Smooth muscle cell (in vitro differentiated cells): Measurements from ENCODE around the gene CLK1. TPM values are rescaled to one million over a fixed set of nuclear protein-coding genes. Genes with fewer than 3 reads are reported as not detected.

Experiments used
- DNase-seq: peaks from one replicate; lab custom pipeline; 2025; ENCODE audit not compliant: unreplicated experiment; lab: John Stamatoyannopoulos, UW
- H2AFZ ChIP-seq: fragments of 200-600 bp; sonication (generic); 2 replicates; pipeline ENCODE4 v1.6.0; 2016; ENCODE audit warnings: antibody characterized with exemption, low read depth, mild to moderate bottlenecking
- H3F3A ChIP-seq: fragments of 200-600 bp; sonication (generic); 2 replicates; pipeline ENCODE4 v1.6.0; 2017; ENCODE audit warnings: antibody characterized with exemption, low read depth
- H3K27ac ChIP-seq: fragments of 200-600 bp; sonication (generic); 2 replicates; pipeline ENCODE4 v1.5.1; 2016; ENCODE audit warnings: low read depth, mild to moderate bottlenecking
- H3K27me3 ChIP-seq: fragments of 200-600 bp; sonication (generic); 2 replicates; pipeline ENCODE4 v1.6.1; 2016; ENCODE audit warnings: low read depth, mild to moderate bottlenecking
- H3K36me3 ChIP-seq: fragments of 200-600 bp; sonication (generic); 2 replicates; pipeline ENCODE4 v1.5.1; 2016; ENCODE audit warnings: low read depth
- H3K4me1 ChIP-seq: fragments of 200-600 bp; sonication (generic); 2 replicates; pipeline ENCODE4 v1.5.1; 2016; ENCODE audit warnings: low read depth
- H3K4me2 ChIP-seq: fragments of 200-600 bp; sonication (generic); 2 replicates; pipeline ENCODE4 v1.6.0; 2016; ENCODE audit warnings: mild to moderate bottlenecking
- H3K4me3 ChIP-seq: fragments of 200-600 bp; sonication (generic); 2 replicates; pipeline ENCODE4 v1.5.1; 2016; ENCODE audit warnings: mild to moderate bottlenecking
- H3K79me2 ChIP-seq: fragments of 200-600 bp; sonication (generic); 2 replicates; pipeline ENCODE4 v1.6.0; 2016; ENCODE audit warnings: low read depth, mild to moderate bottlenecking
- H3K9ac ChIP-seq: fragments of 200-600 bp; sonication (generic); 2 replicates; pipeline ENCODE4 v1.6.0; 2016; ENCODE audit warnings: low read depth
- H3K9me3 ChIP-seq: fragments of 200-600 bp; sonication (generic); replicated peaks from 2 replicates; pipeline ENCODE4 v1.5.1; 2016; ENCODE audit warnings: low read depth
- H4K20me1 ChIP-seq: fragments of 200-600 bp; sonication (generic); 2 replicates; pipeline ENCODE4 v1.6.0; 2016; ENCODE audit warnings: low read depth
- WGBS: methylation state at CpG from one replicate; pipeline ENCODE4 v1.1.7; 2016; ENCODE audit warnings: low lambda C conversion rate; 5-methylcytosine and 5-hydroxymethylcytosine counted together
- polyA plus RNA-seq: library from polyadenylated mRNA; unstranded; fragments of >200 nt; fragmentation: Nextera tagmentation; extraction: Ambion mirVana; gene quantifications from 2 replicates; pipeline ENCODE4 v1.2.1, GENCODE V29; 2016
- total RNA-seq: library from RNA; depleted of rRNA; stranded (reverse); fragments of >200 nt; gene quantifications from 2 replicates; pipeline ENCODE4 v1.2.3, GENCODE V29; 2014
- TF ChIP-seq, protein P1 (sequence below): fragments of 200-600 bp; sonication (generic); IDR thresholded peaks from 2 replicates; pipeline ENCODE4 v1.5.1; 2017; ENCODE audit warnings: borderline replicate concordance, mild to moderate bottlenecking, antibody characterized with exemption; ENCODE audit not compliant: insufficient read depth, poor library complexity, severe bottlenecking

The CLK1 gene
- total and polyA plus RNA-seq, 2 experiments from 2014 or later: 25.7 to 87.8 TPM

DNA sequence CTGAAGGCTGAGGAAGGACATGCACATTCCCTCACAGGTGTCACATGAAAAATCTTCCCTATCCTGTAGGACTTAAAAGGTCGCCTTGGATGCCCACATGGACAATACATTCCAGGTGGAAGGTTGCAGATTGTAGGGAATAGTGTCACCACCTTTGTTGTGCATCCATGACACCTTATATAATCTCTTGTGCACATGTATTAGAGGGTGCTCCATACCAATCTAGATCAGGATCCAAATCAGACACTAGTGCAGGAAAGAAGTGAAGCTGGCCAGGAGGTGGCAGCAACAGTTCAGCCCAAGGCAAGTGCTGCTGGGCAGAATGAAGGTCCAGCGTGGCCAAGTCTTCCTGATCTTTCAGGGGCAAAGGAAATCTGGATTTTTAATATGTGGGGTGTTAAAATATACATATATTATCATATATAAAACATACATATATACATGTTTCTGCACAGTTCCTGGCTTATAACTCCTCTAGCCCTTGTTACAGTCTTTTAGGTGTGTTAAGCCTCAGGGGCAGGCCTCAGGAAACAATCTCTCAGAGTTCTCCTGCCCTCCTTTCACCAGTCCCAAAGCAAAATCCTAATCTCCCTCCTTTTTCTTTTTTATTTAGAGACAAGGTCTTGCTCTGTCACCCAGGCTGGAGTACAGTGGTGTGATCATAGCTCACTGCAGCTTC is 41.3 kb upstream of the CLK1 start:
- Histone ChIP-seq H3K4me1 (no peaks in the 10 kb centered on the region), H3K27ac (no peak overlapping the region), H4K20me1 (no peaks in the 10 kb centered on the region), H2AFZ (no peak overlapping the region), H3K4me3 (no peak overlapping the region), H3K9me3 (no peaks in the 10 kb centered on the region), H3F3A (no peaks in the 10 kb centered on the region), H3K36me3 (peaks cover 7% of the 10 kb centered on the region), H3K4me2 (no peak overlapping the region), H3K79me2 (no peaks in the 10 kb centered on the region), H3K9ac (no peak overlapping the region), H3K27me3 (no peaks in the 10 kb centered on the region)
- no peak for DNase-seq
- 66% methylated on average over 2 of the region's 2 CpGs for WGBS
- TF ChIP-seq, protein P1, sequence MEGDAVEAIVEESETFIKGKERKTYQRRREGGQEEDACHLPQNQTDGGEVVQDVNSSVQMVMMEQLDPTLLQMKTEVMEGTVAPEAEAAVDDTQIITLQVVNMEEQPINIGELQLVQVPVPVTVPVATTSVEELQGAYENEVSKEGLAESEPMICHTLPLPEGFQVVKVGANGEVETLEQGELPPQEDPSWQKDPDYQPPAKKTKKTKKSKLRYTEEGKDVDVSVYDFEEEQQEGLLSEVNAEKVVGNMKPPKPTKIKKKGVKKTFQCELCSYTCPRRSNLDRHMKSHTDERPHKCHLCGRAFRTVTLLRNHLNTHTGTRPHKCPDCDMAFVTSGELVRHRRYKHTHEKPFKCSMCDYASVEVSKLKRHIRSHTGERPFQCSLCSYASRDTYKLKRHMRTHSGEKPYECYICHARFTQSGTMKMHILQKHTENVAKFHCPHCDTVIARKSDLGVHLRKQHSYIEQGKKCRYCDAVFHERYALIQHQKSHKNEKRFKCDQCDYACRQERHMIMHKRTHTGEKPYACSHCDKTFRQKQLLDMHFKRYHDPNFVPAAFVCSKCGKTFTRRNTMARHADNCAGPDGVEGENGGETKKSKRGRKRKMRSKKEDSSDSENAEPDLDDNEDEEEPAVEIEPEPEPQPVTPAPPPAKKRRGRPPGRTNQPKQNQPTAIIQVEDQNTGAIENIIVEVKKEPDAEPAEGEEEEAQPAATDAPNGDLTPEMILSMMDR: peak; percentile 54

DNA sequence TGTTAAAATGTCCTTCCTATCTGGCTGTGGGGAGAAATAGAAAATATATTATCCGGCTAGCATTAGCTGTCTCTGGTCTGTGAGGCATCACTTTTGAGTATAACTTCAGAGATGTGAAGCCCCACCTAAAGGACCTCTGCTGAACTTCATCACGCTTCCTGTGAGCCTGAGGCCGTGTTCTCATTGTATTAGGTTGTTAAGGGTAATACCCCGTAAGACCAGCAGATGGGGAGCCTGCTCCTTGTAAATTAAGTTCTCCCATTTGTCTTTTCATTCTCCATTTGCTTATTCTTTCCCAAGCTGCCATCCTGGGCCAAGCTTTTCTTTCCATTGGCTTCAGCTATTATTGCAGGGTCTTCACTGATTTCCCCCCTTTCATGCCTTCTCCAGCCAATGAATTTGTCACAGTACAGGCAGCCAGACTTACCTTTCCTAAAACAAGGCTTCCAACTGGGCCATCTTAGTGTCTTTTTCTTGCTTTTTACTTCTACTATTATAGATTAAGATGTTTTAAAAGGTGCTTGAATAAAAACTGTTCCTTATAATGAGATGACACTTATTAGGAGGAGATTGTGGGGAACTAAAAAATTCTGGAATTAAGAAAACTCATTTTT is 37.1 kb upstream of the CLK1 start:
- no peaks in the 10 kb centered on the region for H3K9me3 ChIP-seq
- no peaks in the 10 kb centered on the region for H3K79me2 ChIP-seq
- TF ChIP-seq, protein P1: peak; percentile 64
- no peak overlapping the region for H3K9ac ChIP-seq
- no peaks in the 10 kb centered on the region for H3K27me3 ChIP-seq
- H4K20me1 ChIP-seq: no peaks in the 10 kb centered on the region
- WGBS: 23% methylated on average over 4 of the region's 4 CpGs
- no peak overlapping the region for H3K4me3 ChIP-seq
- no peak for DNase-seq
- no peaks in the 10 kb centered on the region for H3K4me1 ChIP-seq
- no peak overlapping the region for H3K27ac ChIP-seq
- H3K4me2 ChIP-seq: no peak overlapping the region
- no peak overlapping the region for H2AFZ ChIP-seq
- no peaks in the 10 kb centered on the region for H3F3A ChIP-seq
- H3K36me3 ChIP-seq: peaks cover 7% of the 10 kb centered on the region

GRCh38 chr2:200899482-200899881 is 35.0 kb upstream of the CLK1 start:
- no peak overlapping the region for H3K4me2 ChIP-seq
- no peak overlapping the region for H3K4me3 ChIP-seq
- H3K36me3 ChIP-seq: peaks cover 6% of the 10 kb centered on the region
- H3K4me1 ChIP-seq: no peaks in the 10 kb centered on the region
- no peak overlapping the region for H2AFZ ChIP-seq
- H3K9ac ChIP-seq: no peak overlapping the region
- no peaks in the 10 kb centered on the region for H3K79me2 ChIP-seq
- TF ChIP-seq, protein P1: no peak
- H3K27ac ChIP-seq: no peak overlapping the region
- no peaks in the 10 kb centered on the region for H4K20me1 ChIP-seq
- no peaks in the 10 kb centered on the region for H3F3A ChIP-seq
- no peaks in the 10 kb centered on the region for H3K27me3 ChIP-seq
- H3K9me3 ChIP-seq: no peaks in the 10 kb centered on the region
- DNase-seq: no peak
